Measurements from ENCODE around the gene HS3ST3B1. TPM values are rescaled to one million over a fixed set of nuclear protein-coding genes. Genes with fewer than 3 reads are reported as not detected.

HS3ST3B1 gene
- total RNA-seq, 1 experiment from 2014 or later: 2.4 TPM

GRCh38 chr17:14334919-14335318 is 34.0 kb downstream of the HS3ST3B1 start:
- Histone ChIP-seq H3K9me2 (ENCODE audit: insufficient read depth) (no peaks in the 10 kb centered on the region), H3K79me2 (ENCODE audit: insufficient read depth, low read length) (no peaks in the 10 kb centered on the region), H3K27me3 (ENCODE audit: insufficient read depth, low read length) (no peaks in the 10 kb centered on the region), H4K20me1 (ENCODE audit: insufficient read depth) (no peaks in the 10 kb centered on the region), H3K36me3 (ENCODE audit: control insufficient read depth in 1 of 2, insufficient read depth in 2 of 2, low read length in 2 of 2) (no peaks in the 10 kb centered on the region), H3K4me3 (replicated peaks in 1 of 2; ENCODE audit: low read depth in 1 of 2, low read length in 2 of 2) (no peak overlapping the region), H3K9me3 (ENCODE audit: control insufficient read depth in 1 of 2, insufficient read depth in 1 of 2, low read depth in 1 of 2, low read length in 2 of 2) (no peaks in the 10 kb centered on the region), H3K4me2 (ENCODE audit: low read length) (no peak overlapping the region), H3K4me1 (ENCODE audit: control insufficient read depth in 1 of 2, insufficient read depth in 2 of 2, low read length in 2 of 2) (no peaks in the 10 kb centered on the region), H2AFZ (ENCODE audit: low read depth, low read length, poor library complexity, severe bottlenecking) (no peak overlapping the region), H3K27ac (ENCODE audit: low read depth, low read length) (no peak overlapping the region), H3K9ac (ENCODE audit: low read length) (no peak overlapping the region)
- ChIA-PET POLR2A (no interaction called here), CTCF (no interaction called here), RAD21 (ENCODE audit: low non-redundant PET in 1 of 2, low total read pairs in 2 of 2, uncharacterized antibody in 2 of 2, unreplicated experiment in 2 of 2) (no interaction called here)
- TF ChIP-seq TCF7L2 (IDR thresholded peaks at IDR 0.05; ENCODE audit: borderline replicate concordance, extremely low read depth, insufficient read depth, insufficient read length) (no peak), REST (IDR thresholded peaks at IDR 0.05; ENCODE audit: low read depth) (no peak), MAX (IDR thresholded peaks at IDR 0.05) (no peak), POLR2AphosphoS5 (IDR thresholded peaks at IDR 0.05; ENCODE audit: low read depth, low read length) (no peak), FOSL1 (IDR thresholded peaks at IDR 0.05; ENCODE audit: low read depth) (no peak), EZH2phosphoT487 (IDR thresholded peaks at IDR 0.05; ENCODE audit: borderline replicate concordance) (no peak), ZNF274 (IDR thresholded peaks at IDR 0.05; ENCODE audit: low read depth, low read length) (no peak), ELF1 (IDR thresholded peaks at IDR 0.05; ENCODE audit: borderline replicate concordance, low read depth) (no peak), SIN3A (IDR thresholded peaks at IDR 0.05; ENCODE audit: low read depth) (no peak), CTCF (IDR thresholded peaks at IDR 0.05 in 2 of 3, conservative IDR thresholded peaks at IDR 0.05 in 1 of 3; ENCODE audit: borderline replicate concordance in 1 of 3, insufficient read depth in 1 of 3, low read depth in 2 of 3, low read length in 2 of 3) (no peak), ATF3 (IDR thresholded peaks at IDR 0.05) (no peak), SRF (IDR thresholded peaks at IDR 0.05; ENCODE audit: low read depth) (no peak), ZFX (IDR thresholded peaks at IDR 0.05) (no peak), ZBTB33 (IDR thresholded peaks at IDR 0.05; ENCODE audit: extremely low read depth, insufficient replicate concordance, low read length) (no peak), CBX3 (IDR thresholded peaks at IDR 0.05; ENCODE audit: low read depth) (no peak), EGR1 (IDR thresholded peaks at IDR 0.05; ENCODE audit: low read depth) (no peak), JUND (IDR thresholded peaks at IDR 0.05) (no peak), RAD21 (IDR thresholded peaks at IDR 0.05; ENCODE audit: low read depth) (no peak), SP1 (IDR thresholded peaks at IDR 0.05; ENCODE audit: low read depth) (no peak)
- no peak for ATAC-seq
- BruUV-seq (replicated peaks): no TSS peak
- no peak for DNase-seq (ENCODE audit: low read depth, low spot score)
- intact Hi-C loops (cut with micrococcal nuclease): no loop called here
